ENCODE data around the gene ABI3BP.

DNA sequence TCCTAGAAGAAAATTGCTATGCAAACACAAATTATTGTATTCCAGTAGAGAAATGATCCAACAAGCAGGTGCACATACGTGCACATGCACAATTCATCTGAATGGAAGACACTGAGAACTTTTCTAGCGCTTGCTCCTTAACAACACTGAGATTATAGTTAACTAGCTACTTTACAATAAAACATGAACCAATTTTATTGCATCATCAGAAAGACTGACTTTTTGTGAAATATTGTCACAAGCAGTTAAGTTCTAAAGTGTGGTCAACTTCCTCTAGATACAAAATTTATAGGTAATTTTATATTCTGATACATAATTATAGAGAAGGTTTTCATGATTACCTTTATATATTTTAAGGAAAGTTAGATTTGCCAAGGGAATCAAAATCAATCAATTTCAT lies 135.4 kb downstream of the ABI3BP start:
- TF ChIP-seq POLR2A (IDR thresholded peaks at IDR 0.05; ENCODE audit: low read length) (no peak), GATA1 (IDR thresholded peaks at IDR 0.05; ENCODE audit: low read depth, low read length) (no peak)
